ENCODE results near the gene STK25.

DNA sequence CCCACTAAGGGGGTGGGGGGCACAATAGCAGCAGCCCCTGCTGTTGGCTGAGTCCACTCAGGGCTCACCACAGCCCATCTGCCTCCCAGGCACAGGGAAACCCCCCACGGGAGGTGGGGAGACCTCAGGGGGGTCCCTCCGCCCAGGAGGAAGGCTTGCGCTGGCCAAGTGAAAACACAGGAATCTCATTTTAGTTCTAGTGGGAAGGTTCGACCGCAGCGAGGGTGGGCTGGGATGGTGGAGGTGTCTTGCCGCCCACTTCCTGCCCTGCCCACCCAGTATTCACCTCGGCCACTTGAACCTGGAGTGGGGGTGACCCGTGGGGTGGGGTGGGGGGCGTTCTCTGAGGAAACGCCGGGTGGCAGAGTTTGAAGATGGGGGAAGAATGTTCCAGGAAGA lies 43.2 kb upstream of the STK25 start:
- TF ChIP-seq, protein P1, sequence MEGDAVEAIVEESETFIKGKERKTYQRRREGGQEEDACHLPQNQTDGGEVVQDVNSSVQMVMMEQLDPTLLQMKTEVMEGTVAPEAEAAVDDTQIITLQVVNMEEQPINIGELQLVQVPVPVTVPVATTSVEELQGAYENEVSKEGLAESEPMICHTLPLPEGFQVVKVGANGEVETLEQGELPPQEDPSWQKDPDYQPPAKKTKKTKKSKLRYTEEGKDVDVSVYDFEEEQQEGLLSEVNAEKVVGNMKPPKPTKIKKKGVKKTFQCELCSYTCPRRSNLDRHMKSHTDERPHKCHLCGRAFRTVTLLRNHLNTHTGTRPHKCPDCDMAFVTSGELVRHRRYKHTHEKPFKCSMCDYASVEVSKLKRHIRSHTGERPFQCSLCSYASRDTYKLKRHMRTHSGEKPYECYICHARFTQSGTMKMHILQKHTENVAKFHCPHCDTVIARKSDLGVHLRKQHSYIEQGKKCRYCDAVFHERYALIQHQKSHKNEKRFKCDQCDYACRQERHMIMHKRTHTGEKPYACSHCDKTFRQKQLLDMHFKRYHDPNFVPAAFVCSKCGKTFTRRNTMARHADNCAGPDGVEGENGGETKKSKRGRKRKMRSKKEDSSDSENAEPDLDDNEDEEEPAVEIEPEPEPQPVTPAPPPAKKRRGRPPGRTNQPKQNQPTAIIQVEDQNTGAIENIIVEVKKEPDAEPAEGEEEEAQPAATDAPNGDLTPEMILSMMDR (IDR thresholded peaks at IDR 0.05) = no peak
- no peak for TF ChIP-seq POLR2A (IDR thresholded peaks at IDR 0.05)

Measured in testis (tissue), 2 donors.